Astrocyte of the spinal cord (primary cell): ENCODE results near the gene OSMR.

Experiments used
- DNase-seq: peaks from one replicate; pipeline ENCODE4 v3.0.0; 2011; ENCODE audit warnings: low read depth, low spot score
- H3K4me3 ChIP-seq: 2 replicates; pipeline ENCODE4 v1.5.1; 2011; ENCODE audit warnings: low read depth, mild to moderate bottlenecking, low read length, moderate library complexity
- in situ Hi-C: cut with HindIII; loops from 2 replicates; pipeline ENCODE4 v1.10.0; 2017; ENCODE audit warnings: low sequenced_read_pairs
- TF ChIP-seq, protein P1 (sequence below): IDR thresholded peaks from 2 replicates; pipeline ENCODE4 v1.5.1; 2012; ENCODE audit warnings: low read depth, mild to moderate bottlenecking, low read length, inconsistent platforms

Gene OSMR

DNA sequence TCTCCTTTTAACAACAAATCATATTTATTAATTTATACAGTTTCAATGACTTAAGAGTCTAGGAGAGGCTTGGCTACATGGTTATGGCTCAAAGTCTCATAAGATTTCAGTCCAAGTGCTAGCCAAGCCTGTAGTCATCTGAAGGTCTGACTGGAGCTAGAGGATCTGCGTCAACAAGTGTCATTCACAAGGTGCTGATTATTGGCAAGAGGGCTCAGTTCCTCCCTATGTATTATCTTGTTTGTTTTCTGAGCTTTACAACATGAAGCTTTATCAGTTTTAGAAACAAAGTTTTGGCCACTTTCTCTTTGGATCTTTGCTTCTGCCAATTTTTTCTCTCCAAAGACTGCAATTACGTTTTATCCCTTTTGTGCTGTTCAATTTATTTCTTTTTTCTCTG lies 133.7 kb downstream of the OSMR start:
- in situ Hi-C loops: no loop called here
- H3K4me3 ChIP-seq: no peak overlapping the region
- TF ChIP-seq, protein P1, sequence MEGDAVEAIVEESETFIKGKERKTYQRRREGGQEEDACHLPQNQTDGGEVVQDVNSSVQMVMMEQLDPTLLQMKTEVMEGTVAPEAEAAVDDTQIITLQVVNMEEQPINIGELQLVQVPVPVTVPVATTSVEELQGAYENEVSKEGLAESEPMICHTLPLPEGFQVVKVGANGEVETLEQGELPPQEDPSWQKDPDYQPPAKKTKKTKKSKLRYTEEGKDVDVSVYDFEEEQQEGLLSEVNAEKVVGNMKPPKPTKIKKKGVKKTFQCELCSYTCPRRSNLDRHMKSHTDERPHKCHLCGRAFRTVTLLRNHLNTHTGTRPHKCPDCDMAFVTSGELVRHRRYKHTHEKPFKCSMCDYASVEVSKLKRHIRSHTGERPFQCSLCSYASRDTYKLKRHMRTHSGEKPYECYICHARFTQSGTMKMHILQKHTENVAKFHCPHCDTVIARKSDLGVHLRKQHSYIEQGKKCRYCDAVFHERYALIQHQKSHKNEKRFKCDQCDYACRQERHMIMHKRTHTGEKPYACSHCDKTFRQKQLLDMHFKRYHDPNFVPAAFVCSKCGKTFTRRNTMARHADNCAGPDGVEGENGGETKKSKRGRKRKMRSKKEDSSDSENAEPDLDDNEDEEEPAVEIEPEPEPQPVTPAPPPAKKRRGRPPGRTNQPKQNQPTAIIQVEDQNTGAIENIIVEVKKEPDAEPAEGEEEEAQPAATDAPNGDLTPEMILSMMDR: no peak
- no peak for DNase-seq
